H1 (cell line): ENCODE data around the gene TEX48. TPM values are rescaled to one million over a fixed set of nuclear protein-coding genes. Genes with fewer than 3 reads are reported as not detected.

Experiments used
- CTCF ChIA-PET: fragments of 300-600 bp; sonication (Branson Sonifier 250); formaldehyde crosslinking; loops from one replicate; lab custom pipeline; 2021; ENCODE audit not compliant: partially characterized antibody; lab: Charles Lee
- POLR2A ChIA-PET: fragments of 300-600 bp; sonication (Branson Sonifier 250); formaldehyde crosslinking; loops from one replicate; lab custom pipeline; 2021; ENCODE audit warnings: inconsistent platforms; ENCODE audit not compliant: partially characterized antibody; lab: Charles Lee
- DNase-seq, 2 experiments: peaks; one replicate each; pipeline versions ENCODE4 v3.0.0 to v3.0.0-alpha.2; 2010 to 2022; ENCODE audit warnings: low spot score in 2 of 2, low read depth in 1 of 2, mixed read lengths in 1 of 2
- FAIRE-seq: peaks from 2 replicates; lab custom pipeline; 2011; peaks lifted over from hg19 to GRCh38; lab: Jason Lieb, UNC
- H2AFZ ChIP-seq: 2 replicates; pipeline ENCODE4 v1.8.1; 2012; ENCODE audit warnings: low read length, inconsistent platforms
- H2AK5ac ChIP-seq: 2 replicates; pipeline ENCODE4 v1.6.1; 2013; ENCODE audit warnings: low read depth, low read length
- H2BK120ac ChIP-seq: replicated peaks from 2 replicates; pipeline ENCODE3; 2013; ENCODE audit warnings: low read depth, low read length, inconsistent platforms
- H2BK12ac ChIP-seq: 2 replicates; pipeline ENCODE4 v1.6.1; 2013; ENCODE audit warnings: low read depth, low read length
- H2BK15ac ChIP-seq: 2 replicates; pipeline ENCODE4 v1.6.1; 2013; ENCODE audit warnings: low read length
- H2BK20ac ChIP-seq: 2 replicates; pipeline ENCODE4 v1.6.1; 2013; ENCODE audit warnings: low read length
- H2BK5ac ChIP-seq: 2 replicates; pipeline ENCODE4 v1.6.1; 2013; ENCODE audit warnings: low read depth, low read length
- H3K14ac ChIP-seq: 2 replicates; pipeline ENCODE4 v1.6.1; 2013; ENCODE audit warnings: inconsistent platforms; ENCODE audit not compliant: insufficient read length
- H3K18ac ChIP-seq: 2 replicates; pipeline ENCODE4 v1.6.1; 2013; ENCODE audit warnings: low read length; ENCODE audit errors: extremely low read depth
- H3K23ac ChIP-seq: 2 replicates; pipeline ENCODE4 v1.6.1; 2013; ENCODE audit warnings: inconsistent platforms; ENCODE audit not compliant: insufficient read length
- H3K23me2 ChIP-seq: 2 replicates; pipeline ENCODE4 v1.6.1; 2013; ENCODE audit warnings: low read depth, low read length
- H3K27ac ChIP-seq: 2 replicates; pipeline ENCODE4 v1.6.1; 2011; ENCODE audit warnings: low read depth, low read length, inconsistent platforms
- H3K27me3 ChIP-seq, 4 experiments: replicated peaks in 1 of 4; 1 replicate in 1 of 4; 2 replicates in 3 of 4; pipeline versions ENCODE4 v1.6.1 to v1.8.1; 2011 to 2013; ENCODE audit warnings: low read length in 3 of 4, mild to moderate bottlenecking in 3 of 4, inconsistent platforms in 2 of 4, mixed read lengths in 2 of 4, moderate library complexity in 1 of 4; ENCODE audit not compliant: control insufficient read depth in 3 of 4, insufficient read depth in 3 of 4; ENCODE audit errors: extremely low read depth in 1 of 4
- H3K36me3 ChIP-seq, 4 experiments: 2 replicates each; pipeline versions ENCODE4 v1.6.1 to v1.8.1; 2011 to 2013; ENCODE audit warnings: mild to moderate bottlenecking in 4 of 4, low read length in 3 of 4, moderate library complexity in 2 of 4, control low read depth in 1 of 4, inconsistent platforms in 1 of 4; ENCODE audit not compliant: insufficient read depth in 4 of 4, control insufficient read depth in 2 of 4
- H3K4ac ChIP-seq: replicated peaks from 2 replicates; pipeline ENCODE3; 2013; ENCODE audit warnings: low read length, low read depth, mixed read lengths, inconsistent platforms; ENCODE audit not compliant: insufficient read length
- H3K4me1 ChIP-seq, 4 experiments: replicated peaks in 1 of 4; 1 replicate in 1 of 4; 2 replicates in 3 of 4; pipeline versions ENCODE4 v1.6.1 to v1.8.1; 2011 to 2013; ENCODE audit warnings: low read length in 3 of 4, inconsistent platforms in 2 of 4, mixed read lengths in 1 of 4; ENCODE audit not compliant: insufficient read depth in 4 of 4, control insufficient read depth in 3 of 4
- H3K4me2 ChIP-seq, 2 experiments: 2 replicates each; pipeline versions ENCODE4 v1.6.1 to v1.8.1; 2011 to 2013; ENCODE audit warnings: low read depth in 2 of 2, low read length in 2 of 2, control low read depth in 1 of 2, inconsistent platforms in 1 of 2, mild to moderate bottlenecking in 1 of 2; ENCODE audit not compliant: insufficient read depth in 1 of 2
- H3K4me3 ChIP-seq, 4 experiments: fragments of 200-600, 300-600 bp in 1 of 4; sonication (generic), shearing (Covaris generic), sonication (Bioruptor Twin) in 1 of 4; 2 replicates each; pipeline versions ENCODE4 v1.5.1 to v1.8.1; 2011 to 2016; ENCODE audit warnings: low read length in 4 of 4, low read depth in 3 of 4, control low read depth in 2 of 4, inconsistent platforms in 2 of 4, mild to moderate bottlenecking in 2 of 4, mixed read lengths in 1 of 4, moderate library complexity in 1 of 4; ENCODE audit not compliant: insufficient read depth in 2 of 4; ENCODE audit errors: extremely low read depth in 1 of 4
- H3K56ac ChIP-seq: replicated peaks from 2 replicates; pipeline ENCODE3; 2013; ENCODE audit warnings: low read depth, mild to moderate bottlenecking, mixed read lengths, low read length, inconsistent platforms; ENCODE audit not compliant: insufficient read length
- H3K79me1 ChIP-seq: 2 replicates; pipeline ENCODE4 v1.6.1; 2013; ENCODE audit warnings: low read depth, low read length, control low read depth
- H3K79me2 ChIP-seq, 2 experiments: 2 replicates each; pipeline versions ENCODE4 v1.6.1 to v1.8.1; 2012 to 2013; ENCODE audit warnings: low read length in 2 of 2, mild to moderate bottlenecking in 2 of 2, inconsistent platforms in 1 of 2; ENCODE audit not compliant: insufficient read depth in 2 of 2, control insufficient read depth in 1 of 2
- H3K9ac ChIP-seq, 4 experiments: replicated peaks in 1 of 4; 1 replicate in 1 of 4; 2 replicates in 3 of 4; pipeline versions ENCODE4 v1.6.1 to v1.8.1; 2011 to 2013; ENCODE audit warnings: low read depth in 3 of 4, low read length in 3 of 4, control low read depth in 2 of 4, mild to moderate bottlenecking in 2 of 4, moderate library complexity in 2 of 4, inconsistent platforms in 1 of 4; ENCODE audit errors: extremely low read depth in 1 of 4
- H3K9me3 ChIP-seq, 2 experiments: 2 replicates each; pipeline versions ENCODE4 v1.6.1 to v1.8.1; 2012 to 2013; ENCODE audit warnings: mild to moderate bottlenecking in 2 of 2, moderate library complexity in 2 of 2, control low read depth in 1 of 2, inconsistent platforms in 1 of 2, low read depth in 1 of 2, low read length in 1 of 2, mixed read lengths in 1 of 2; ENCODE audit not compliant: insufficient read depth in 2 of 2
- H4K20me1 ChIP-seq, 2 experiments: replicated peaks in 1 of 2; 2 replicates each; pipeline versions ENCODE3 to v1.8.1; 2011 to 2013; ENCODE audit warnings: inconsistent platforms in 2 of 2, low read length in 2 of 2, mild to moderate bottlenecking in 1 of 2; ENCODE audit not compliant: insufficient read depth in 2 of 2, control insufficient read depth in 1 of 2
- H4K5ac ChIP-seq: 2 replicates; pipeline ENCODE4 v1.6.1; 2013; ENCODE audit warnings: low read length, low read depth, mixed read lengths, inconsistent platforms; ENCODE audit not compliant: insufficient read length
- H4K8ac ChIP-seq: 2 replicates; pipeline ENCODE4 v1.8.0; 2013; ENCODE audit warnings: mild to moderate bottlenecking, moderate library complexity, low read length, inconsistent platforms; ENCODE audit not compliant: insufficient read depth; ENCODE audit errors: extremely low read depth
- H4K91ac ChIP-seq: replicated peaks from 2 replicates; pipeline ENCODE3; 2013; ENCODE audit warnings: low read length, mixed read lengths, inconsistent platforms; ENCODE audit not compliant: insufficient read length
- ATF3 ChIP-seq: IDR thresholded peaks from 2 replicates; pipeline ENCODE4 v1.6.1; 2011; ENCODE audit warnings: low read depth, mild to moderate bottlenecking, low read length; ENCODE audit not compliant: insufficient read depth
- BACH1 ChIP-seq: IDR thresholded peaks from 2 replicates; pipeline ENCODE4 v1.6.1; 2012; ENCODE audit warnings: low read length, improper control_type of control experiment
- CHD1 ChIP-seq: IDR thresholded peaks from 2 replicates; pipeline ENCODE4 v1.6.1; 2012; ENCODE audit warnings: low read depth, low read length, improper control_type of control experiment
- EP300 ChIP-seq, 2 experiments: IDR thresholded peaks; 1 replicate in 1 of 2; 2 replicates in 1 of 2; pipeline ENCODE4 v1.6.1; 2011 to 2012; ENCODE audit warnings: low read depth in 2 of 2, low read length in 2 of 2, mild to moderate bottlenecking in 2 of 2, borderline replicate concordance in 1 of 2, inconsistent platforms in 1 of 2, moderate library complexity in 1 of 2
- HDAC2 ChIP-seq, 2 experiments: fragments of 300-600 bp in 1 of 2; sonication (generic) in 1 of 2; IDR thresholded peaks; 2 replicates each; pipeline ENCODE4 v1.6.1; 2011 to 2012; ENCODE audit warnings: low read depth in 2 of 2, low read length in 2 of 2, mild to moderate bottlenecking in 2 of 2, moderate library complexity in 2 of 2, borderline replicate concordance in 1 of 2, inconsistent platforms in 1 of 2
- MAX ChIP-seq: IDR thresholded peaks from 2 replicates; pipeline ENCODE4 v1.6.1; 2012; ENCODE audit warnings: inconsistent platforms
- SIN3A ChIP-seq, 2 experiments: IDR thresholded peaks in 1 of 2; conservative IDR thresholded peaks in 1 of 2; 2 replicates each; pipeline ENCODE4 v1.6.1; 2011 to 2012; ENCODE audit warnings: low read length in 2 of 2, improper control_type of control experiment in 1 of 2, low read depth in 1 of 2, mild to moderate bottlenecking in 1 of 2
- SP1 ChIP-seq: IDR thresholded peaks from 2 replicates; pipeline ENCODE4 v1.6.1; 2011; ENCODE audit warnings: low read depth, low read length
- SRF ChIP-seq: IDR thresholded peaks from 2 replicates; pipeline ENCODE4 v1.6.1; 2011; ENCODE audit warnings: mild to moderate bottlenecking, low read depth, low read length, moderate library complexity
- SUZ12 ChIP-seq: fragments of 200-600 bp; sonication (generic); IDR thresholded peaks from 2 replicates; pipeline ENCODE4 v1.6.1; 2012; ENCODE audit warnings: mild to moderate bottlenecking, inconsistent platforms, low read length, moderate library complexity, mixed read lengths
- TBP ChIP-seq: IDR thresholded peaks from 2 replicates; pipeline ENCODE4 v1.6.1; 2011; ENCODE audit warnings: low read depth, low read length, improper control_type of control experiment
- TCF12 ChIP-seq: IDR thresholded peaks from 2 replicates; pipeline ENCODE4 v1.6.1; 2011; ENCODE audit warnings: low read depth, mild to moderate bottlenecking, low read length
- WGBS, 2 experiments: shearing (Covaris generic) in 1 of 2; methylation state at CpG; one replicate each; pipeline versions ENCODE4 v1.1.6 to v1.1.7; 2013 to 2015; ENCODE audit warnings: low lambda C conversion rate in 2 of 2, mixed read lengths in 2 of 2, inconsistent platforms in 1 of 2, low coverage in 1 of 2, missing lambda C conversion rate in 1 of 2; ENCODE audit not compliant: insufficient replicate concordance in 2 of 2, insufficient coverage in 1 of 2, insufficient read length in 1 of 2; ENCODE audit errors: extremely low coverage in 1 of 2, missing lambda C conversion rate in 1 of 2; 5-methylcytosine and 5-hydroxymethylcytosine counted together
- polyA plus RNA-seq, 7 experiments: library from polyadenylated mRNA; depleted of rRNA in 3 of 7; stranded (reverse) in 5 of 7; unstranded in 2 of 7; fragments of >200 nt in 5 of 7; fragments of 200-250 nt in 2 of 7; gene quantifications; 1 replicate in 5 of 7; 2 replicates in 1 of 7; 4 replicates in 1 of 7; pipeline versions ENCODE4 v1.2.1 to v1.2.3, GENCODE V29; 2011 to 2013; ENCODE audit warnings: missing spikeins in 2 of 7, mixed read lengths in 2 of 7
- total RNA-seq: library from RNA; stranded (reverse); fragmentation: NEBNext Ultra II Directional; extraction: Animal tissue kit (Norgen Biotek cat#: 25700); gene quantifications from 2 replicates; pipeline ENCODE4 v1.2.1, GENCODE V29; 2021

TEX48 gene
- total and polyA plus RNA-seq, 2 of the 8 experiments (the other 6 are each of a cell fraction or from before 2014, with no cell fraction given) = not detected

- ChIA-PET POLR2A (no interaction called here), CTCF (interaction anchor here (0.6 to 6.0 kb wide), 5 partner anchors 8 to 238 kb away, joined by 3 to 35 read pairs (median 6); no protein-coding TSS in a partner anchor)
- 97% methylated on average over 5 of the region's 5 CpGs; no CpG with 5 or more reads in 1 of the 2 experiments for WGBS, 2 experiments
Measured at GRCh38 chr9:114643896-114644295, 38.1 kb downstream of the TEX48 start.

More at GRCh38 chr9:114643896-114644295, 38.1 kb downstream of the TEX48 start:
- Histone ChIP-seq H4K20me1 (no peaks in the 10 kb centered on the region), H3K79me2 (no peaks in the 10 kb centered on the region), H2BK12ac (no peak overlapping the region), H3K4me3 (no peak overlapping the region), H4K5ac (no peak overlapping the region), H3K56ac (no peak overlapping the region), H3K79me1 (no peaks in the 10 kb centered on the region), H3K27me3 (no peaks in the 10 kb centered on the region), H2BK120ac (no peak overlapping the region), H3K23ac (no peak overlapping the region), H3K18ac (no peak overlapping the region), H2BK5ac (no peak overlapping the region), H4K8ac (no peak overlapping the region), H2AFZ (no peak overlapping the region), H3K36me3 (peaks cover 0 to 6% (median 0%) of the 10 kb centered on the region in 4 experiments; a peak in 3 of 8 replicates), H3K9ac (no peak overlapping the region), H2BK15ac (no peak overlapping the region), H3K4me2 (no peak overlapping the region), H3K23me2 (no peaks in the 10 kb centered on the region), H3K9me3 (no peaks in the 10 kb centered on the region), H3K4ac (no peak overlapping the region), H2BK20ac (no peak overlapping the region), H4K91ac (no peak overlapping the region), H3K4me1 (no peaks in the 10 kb centered on the region), H3K27ac (no peak overlapping the region), H3K14ac (no peak overlapping the region), H2AK5ac (no peak overlapping the region)
- DNase-seq = no peak
- TF ChIP-seq SIN3A (conservative IDR thresholded peaks at IDR 0.05 in 1 of 2, IDR thresholded peaks at IDR 0.05 in 1 of 2; ENCODE audit: low read depth in 1 of 2, low read length in 2 of 2) (no peak), MAX (no peak), SRF (no peak), TCF12 (no peak), CHD1 (no peak), BACH1 (no peak), SUZ12 (no peak), TBP (no peak), EP300 (IDR thresholded peaks at IDR 0.05; ENCODE audit: borderline replicate concordance in 1 of 2, low read depth in 2 of 2, low read length in 2 of 2) (no peak), ATF3 (no peak), SP1 (no peak), HDAC2 (IDR thresholded peaks at IDR 0.05; ENCODE audit: borderline replicate concordance in 1 of 2, low read depth in 2 of 2, low read length in 2 of 2) (no peak)
- FAIRE-seq = no peak
